Measurements from ENCODE around the gene RICTOR. TPM values are rescaled to one million over a fixed set of nuclear protein-coding genes. Genes with fewer than 3 reads are reported as not detected.

RICTOR gene
- total RNA-seq, 1 experiment from 2014 or later, result 25.7 TPM

DNA sequence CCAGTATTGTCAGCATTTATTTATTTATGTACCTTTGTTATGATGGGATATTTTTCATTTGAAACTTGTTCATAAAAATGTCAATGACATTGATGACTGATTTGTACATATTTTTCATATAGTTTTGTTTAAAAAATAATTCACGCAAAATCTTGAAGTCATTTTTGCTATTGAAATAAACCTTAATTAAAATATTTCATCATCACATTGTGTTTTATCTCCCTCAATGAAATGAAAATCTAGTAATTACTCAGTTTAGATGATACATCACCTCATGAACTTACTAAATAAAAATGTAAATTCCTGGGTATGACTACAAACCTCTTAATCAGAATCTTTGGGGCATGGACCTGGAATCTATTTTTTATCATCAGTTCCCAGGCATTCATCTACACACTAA, 138.8 kb downstream of the RICTOR start:
- Mint-ChIP-seq H3K36me3 (ENCODE audit: insufficient read depth, unreplicated experiment) (no peaks in the 10 kb centered on the region), H3K27me3 (ENCODE audit: insufficient read depth, unreplicated experiment) (no peaks in the 10 kb centered on the region), H3K4me3 (ENCODE audit: unreplicated experiment) (no peak overlapping the region), H3K4me1 (ENCODE audit: low read depth, unreplicated experiment) (no peaks in the 10 kb centered on the region), H3K27ac (ENCODE audit: unreplicated experiment) (no peak overlapping the region), H3K9me3 (ENCODE audit: unreplicated experiment) (no peaks in the 10 kb centered on the region)
- no peaks in the 10 kb centered on the region for H3K36me3 ChIP-seq (ENCODE audit: control insufficient read depth, insufficient read depth, low read length)
- ChIA-PET POLR2A (no interaction called here), CTCF (no interaction called here)
- intact Hi-C loops (cut with micrococcal nuclease; ENCODE audit: unreplicated experiment), result no loop called here
- no peaks in the 10 kb centered on the region for H3K9me3 ChIP-seq
- no peak overlapping the region for H3K4me3 ChIP-seq (ENCODE audit: low read depth, low read length)
- DNase-seq, result no peak
- BruUV-seq (replicated peaks), result no TSS peak
- H3K27me3 ChIP-seq (replicated peaks; ENCODE audit: control insufficient read depth, insufficient read depth, low read length), result no peaks in the 10 kb centered on the region
- no peaks in the 10 kb centered on the region for H3K4me1 ChIP-seq
- TF ChIP-seq, protein P1, sequence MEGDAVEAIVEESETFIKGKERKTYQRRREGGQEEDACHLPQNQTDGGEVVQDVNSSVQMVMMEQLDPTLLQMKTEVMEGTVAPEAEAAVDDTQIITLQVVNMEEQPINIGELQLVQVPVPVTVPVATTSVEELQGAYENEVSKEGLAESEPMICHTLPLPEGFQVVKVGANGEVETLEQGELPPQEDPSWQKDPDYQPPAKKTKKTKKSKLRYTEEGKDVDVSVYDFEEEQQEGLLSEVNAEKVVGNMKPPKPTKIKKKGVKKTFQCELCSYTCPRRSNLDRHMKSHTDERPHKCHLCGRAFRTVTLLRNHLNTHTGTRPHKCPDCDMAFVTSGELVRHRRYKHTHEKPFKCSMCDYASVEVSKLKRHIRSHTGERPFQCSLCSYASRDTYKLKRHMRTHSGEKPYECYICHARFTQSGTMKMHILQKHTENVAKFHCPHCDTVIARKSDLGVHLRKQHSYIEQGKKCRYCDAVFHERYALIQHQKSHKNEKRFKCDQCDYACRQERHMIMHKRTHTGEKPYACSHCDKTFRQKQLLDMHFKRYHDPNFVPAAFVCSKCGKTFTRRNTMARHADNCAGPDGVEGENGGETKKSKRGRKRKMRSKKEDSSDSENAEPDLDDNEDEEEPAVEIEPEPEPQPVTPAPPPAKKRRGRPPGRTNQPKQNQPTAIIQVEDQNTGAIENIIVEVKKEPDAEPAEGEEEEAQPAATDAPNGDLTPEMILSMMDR (IDR thresholded peaks at IDR 0.05; ENCODE audit: insufficient read depth in 1 of 2, low read depth in 1 of 2, low read length in 1 of 2, severe bottlenecking in 1 of 2, unreplicated experiment in 1 of 2), result no peak

DNA sequence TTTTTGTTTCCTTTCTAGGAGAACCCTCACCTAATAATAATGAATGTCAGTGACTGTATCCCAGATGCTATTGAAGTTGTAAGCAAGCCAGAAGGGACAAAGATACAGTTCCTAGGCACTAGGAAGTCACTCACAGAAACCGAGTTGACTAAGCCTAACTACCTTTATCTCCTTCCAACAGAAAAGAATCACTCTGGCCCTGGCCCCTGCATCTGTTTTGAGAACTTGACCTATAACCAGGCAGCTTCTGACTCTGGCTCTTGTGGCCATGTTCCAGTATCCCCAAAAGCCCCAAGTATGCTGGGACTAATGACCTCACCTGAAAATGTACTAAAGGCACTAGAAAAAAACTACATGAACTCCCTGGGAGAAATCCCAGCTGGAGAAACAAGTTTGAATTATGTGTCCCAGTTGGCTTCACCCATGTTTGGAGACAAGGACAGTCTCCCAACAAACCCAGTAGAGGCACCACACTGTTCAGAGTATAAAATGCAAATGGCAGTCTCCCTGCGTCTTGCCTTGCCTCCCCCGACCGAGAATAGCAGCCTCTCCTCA, 141.3 kb downstream of the RICTOR start:
- ChIA-PET CTCF (no interaction called here), POLR2A (no interaction called here)
- Histone ChIP-seq H3K4me3 (ENCODE audit: low read depth, low read length) (no peak overlapping the region), H3K36me3 (ENCODE audit: control insufficient read depth, insufficient read depth, low read length) (no peaks in the 10 kb centered on the region; the same call in 1 of the 2 replicates), H3K27me3 (replicated peaks; ENCODE audit: control insufficient read depth, insufficient read depth, low read length) (no peaks in the 10 kb centered on the region), H3K4me1 (no peaks in the 10 kb centered on the region), H3K9me3 (no peaks in the 10 kb centered on the region)
- no peaks in the 10 kb centered on the region for H3K27me3 Mint-ChIP-seq (ENCODE audit: insufficient read depth, unreplicated experiment)
- TF ChIP-seq, protein P1 (IDR thresholded peaks at IDR 0.05; ENCODE audit: insufficient read depth in 1 of 2, low read depth in 1 of 2, low read length in 1 of 2, severe bottlenecking in 1 of 2, unreplicated experiment in 1 of 2), result no peak
- no peaks in the 10 kb centered on the region for H3K36me3 Mint-ChIP-seq (ENCODE audit: insufficient read depth, unreplicated experiment)
- no peak overlapping the region for H3K27ac Mint-ChIP-seq (ENCODE audit: unreplicated experiment)
- no TSS peak for BruUV-seq (replicated peaks)
- H3K4me3 Mint-ChIP-seq (ENCODE audit: unreplicated experiment), result no peak overlapping the region
- H3K4me1 Mint-ChIP-seq (ENCODE audit: low read depth, unreplicated experiment), result no peaks in the 10 kb centered on the region
- intact Hi-C loops (cut with micrococcal nuclease; ENCODE audit: unreplicated experiment), result no loop called here
- DNase-seq, result no peak
- no peaks in the 10 kb centered on the region for H3K9me3 Mint-ChIP-seq (ENCODE audit: unreplicated experiment)

DNA sequence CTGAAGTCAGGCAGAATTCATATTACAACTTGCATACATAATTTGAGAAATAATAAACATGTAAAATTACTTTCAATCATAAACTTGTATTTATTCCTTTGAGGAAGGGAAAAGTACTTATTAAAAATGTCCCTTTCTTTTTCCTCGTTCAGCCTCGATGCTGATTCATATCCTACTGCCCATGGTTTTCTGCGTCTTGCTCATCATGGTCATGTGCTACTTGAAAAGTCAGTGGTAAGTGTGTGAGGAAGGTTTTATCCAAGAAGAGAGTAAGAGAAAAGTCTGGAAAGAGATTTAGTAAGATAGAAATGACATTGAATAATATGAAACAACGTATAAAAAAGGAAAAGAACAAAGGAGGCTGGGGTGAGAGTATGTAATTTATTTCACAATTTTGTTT, 142.5 kb downstream of the RICTOR start:
- Histone ChIP-seq H3K9me3 (peaks cover 11% of the 10 kb centered on the region; the same call in 1 of the 2 replicates), H3K4me3 (ENCODE audit: low read depth, low read length) (no peak overlapping the region), H3K36me3 (ENCODE audit: control insufficient read depth, insufficient read depth, low read length) (no peaks in the 10 kb centered on the region; the same call in 1 of the 2 replicates), H3K27me3 (replicated peaks; ENCODE audit: control insufficient read depth, insufficient read depth, low read length) (no peaks in the 10 kb centered on the region), H3K4me1 (no peaks in the 10 kb centered on the region)
- no TSS peak for BruUV-seq (replicated peaks)
- Mint-ChIP-seq H3K36me3 (ENCODE audit: insufficient read depth, unreplicated experiment) (no peaks in the 10 kb centered on the region), H3K4me3 (ENCODE audit: unreplicated experiment) (no peak overlapping the region), H3K4me1 (ENCODE audit: low read depth, unreplicated experiment) (no peaks in the 10 kb centered on the region), H3K9me3 (ENCODE audit: unreplicated experiment) (no peaks in the 10 kb centered on the region), H3K27ac (ENCODE audit: unreplicated experiment) (no peak overlapping the region), H3K27me3 (ENCODE audit: insufficient read depth, unreplicated experiment) (no peaks in the 10 kb centered on the region)
- POLR2A ChIA-PET, result no interaction called here
- TF ChIP-seq, protein P1 (IDR thresholded peaks at IDR 0.05; ENCODE audit: insufficient read depth in 1 of 2, low read depth in 1 of 2, low read length in 1 of 2, severe bottlenecking in 1 of 2, unreplicated experiment in 1 of 2), result no peak
- intact Hi-C loops (cut with micrococcal nuclease; ENCODE audit: unreplicated experiment), result no loop called here
- no peak for DNase-seq
- CTCF ChIA-PET, result no interaction called here

All from Caco-2 (cell line).